ENCODE results near the gene DIPK1A. TPM values are rescaled to one million over a fixed set of nuclear protein-coding genes. Genes with fewer than 3 reads are reported as not detected.
"Not testable (repeated sequence)": the region's sequence is repeated elsewhere in the genome, so short reads cannot be mapped to it uniquely, and the experiment has no call there.

The DIPK1A gene
- polyA plus RNA-seq, 1 experiment, result 12.3 TPM

- no peaks in the 10 kb centered on the region; the same call in none of the 2 replicates for H3K36me3 ChIP-seq (ENCODE audit: control insufficient read depth, insufficient read depth, low read length)
- POLR2A ChIA-PET, result no interaction called here
- no peak for TF ChIP-seq CTCF (IDR thresholded peaks at IDR 0.05; ENCODE audit: insufficient read depth, low read depth, low read length)
- H3K4me3 ChIP-seq (ENCODE audit: low read depth, low read length), result no peak overlapping the region
- no peak for DNase-seq (ENCODE audit: low read depth)
- CTCF ChIA-PET, result interaction anchor here (0.6 to 1.3 kb wide), 5 partner anchors 24 to 459 kb away, joined by 3 to 5 read pairs (median 3); no protein-coding TSS in a partner anchor
- no peaks in the 10 kb centered on the region for H3K27me3 ChIP-seq (ENCODE audit: control insufficient read depth, insufficient read depth, low read length)
Observed at GRCh38 chr1:92901126-92901525, 60.1 kb downstream of the DIPK1A start.

- H3K36me3 ChIP-seq (ENCODE audit: control insufficient read depth, insufficient read depth, low read length), result no peaks in the 10 kb centered on the region; the same call in none of the 2 replicates
- H3K27me3 ChIP-seq (ENCODE audit: control insufficient read depth, insufficient read depth, low read length), result no peaks in the 10 kb centered on the region
- CTCF ChIA-PET, result interaction anchor here (1.2 to 1.3 kb wide), 2 partner anchors 23 to 61 kb away, joined by 3 read pairs; no protein-coding TSS in a partner anchor
- no peak overlapping the region for H3K4me3 ChIP-seq (ENCODE audit: low read depth, low read length)
- no peak for DNase-seq (ENCODE audit: low read depth)
- POLR2A ChIA-PET, result no interaction called here
- TF ChIP-seq CTCF (IDR thresholded peaks at IDR 0.05; ENCODE audit: insufficient read depth, low read depth, low read length), result no peak
Observed at GRCh38 chr1:92900539-92900938, 60.7 kb downstream of the DIPK1A start.

- no peak for DNase-seq (ENCODE audit: low read depth)
- CTCF ChIA-PET, result no interaction called here
- no peaks in the 10 kb centered on the region; the same call in none of the 2 replicates for H3K36me3 ChIP-seq (ENCODE audit: control insufficient read depth, insufficient read depth, low read length)
Observed at GRCh38 chr1:92899780-92900179, 61.5 kb downstream of the DIPK1A start.

GRCh38 chr1:92898053-92898452 is 63.2 kb downstream of the DIPK1A start:
- DNase-seq (ENCODE audit: low read depth); H3K4me3 ChIP-seq (ENCODE audit: low read depth, low read length); CTCF ChIA-PET; H3K36me3 ChIP-seq (ENCODE audit: control insufficient read depth, insufficient read depth, low read length); POLR2A ChIA-PET; H3K27me3 ChIP-seq (ENCODE audit: control insufficient read depth, insufficient read depth, low read length): not testable (repeated sequence)

More at GRCh38 chr1:92899780-92900179, 61.5 kb downstream of the DIPK1A start:
- Histone ChIP-seq H3K27me3 (ENCODE audit: control insufficient read depth, insufficient read depth, low read length) (no peaks in the 10 kb centered on the region), H3K4me3 (ENCODE audit: low read depth, low read length) (no peak overlapping the region)
- no peak for TF ChIP-seq CTCF (IDR thresholded peaks at IDR 0.05; ENCODE audit: insufficient read depth, low read depth, low read length)
- POLR2A ChIA-PET, result no interaction called here

- H3K27me3 ChIP-seq (ENCODE audit: control insufficient read depth, insufficient read depth, low read length), result no peaks in the 10 kb centered on the region
- TF ChIP-seq CTCF (IDR thresholded peaks at IDR 0.05; ENCODE audit: insufficient read depth, low read depth, low read length), result no peak
- ChIA-PET CTCF (interaction anchor here (0.9 to 1.8 kb wide), 2 partner anchors 11 to 73 kb away, joined by 3 to 6 read pairs; no protein-coding TSS in a partner anchor), POLR2A (no interaction called here)
- H3K36me3 ChIP-seq (ENCODE audit: control insufficient read depth, insufficient read depth, low read length), result no peaks in the 10 kb centered on the region
- no peak for DNase-seq (ENCODE audit: low read depth)
- H3K4me3 ChIP-seq (ENCODE audit: low read depth, low read length), result no peak overlapping the region
Observed at GRCh38 chr1:92887465-92887864, 73.8 kb downstream of the DIPK1A start.

- H3K4me3 ChIP-seq (ENCODE audit: low read depth, low read length), result no peak overlapping the region
- no peaks in the 10 kb centered on the region for H3K27me3 ChIP-seq (ENCODE audit: control insufficient read depth, insufficient read depth, low read length)
- no peaks in the 10 kb centered on the region for H3K36me3 ChIP-seq (ENCODE audit: control insufficient read depth, insufficient read depth, low read length)
- DNase-seq (ENCODE audit: low read depth), result no peak
- no peak for TF ChIP-seq CTCF (IDR thresholded peaks at IDR 0.05; ENCODE audit: insufficient read depth, low read depth, low read length)
- ChIA-PET POLR2A (no interaction called here), CTCF (interaction anchor here (1.8 kb wide), 2 partner anchors 73 to 107 kb away, joined by 6 to 7 read pairs; no protein-coding TSS in a partner anchor)
Observed at GRCh38 chr1:92886886-92887419, 74.3 kb downstream of the DIPK1A start.

Data from BJ (cell line).